HepG2 (cell line): ENCODE data around the gene LIN7A. TPM values are rescaled to one million over a fixed set of nuclear protein-coding genes. Genes with fewer than 3 reads are reported as not detected.

ENCODE experiments used
- CBX5 ChIP-seq: sonication (generic); formaldehyde crosslinking; IDR thresholded peaks from 2 replicates; pipeline ENCODE4 v1.4.0; 2020; ENCODE audit warnings: missing genetic modification reagents, borderline replicate concordance
- CEBPB ChIP-seq: IDR thresholded peaks from 2 replicates; pipeline ENCODE4 v1.6.1; 2011; ENCODE audit warnings: low read depth, low read length, improper control_type of control experiment, borderline replicate concordance
- GTF2F1 ChIP-seq: fragments of 150-350 bp; IDR thresholded peaks from 2 replicates; pipeline ENCODE4 v1.6.1; 2014; ENCODE audit warnings: low read length
- HINFP ChIP-seq: sonication (generic); formaldehyde crosslinking; IDR thresholded peaks from 2 replicates; pipeline ENCODE4 v1.4.0; 2020; ENCODE audit warnings: low read depth, mild to moderate bottlenecking, missing genetic modification reagents
- HMG20B ChIP-seq: conservative IDR thresholded peaks from 2 replicates; pipeline ENCODE4 v1.6.1; 2016; ENCODE audit warnings: missing genetic modification reagents, missing compliant biosample characterization
- JUND ChIP-seq: sonication (generic); formaldehyde crosslinking; IDR thresholded peaks from 2 replicates; pipeline ENCODE4 v1.8.0; 2022; ENCODE audit warnings: mild to moderate bottlenecking, missing genetic modification reagents
- KDM3A ChIP-seq: IDR thresholded peaks from 2 replicates; pipeline ENCODE4 v1.6.1; 2018; ENCODE audit warnings: low read depth, missing compliant biosample characterization
- KDM6A ChIP-seq: IDR thresholded peaks from 2 replicates; pipeline ENCODE4 v1.6.1; 2016; ENCODE audit warnings: low read depth
- MED8 ChIP-seq: sonication (generic); formaldehyde crosslinking; IDR thresholded peaks from 2 replicates; pipeline ENCODE4 v1.8.1; 2023; ENCODE audit warnings: mild to moderate bottlenecking, missing genetic modification reagents; ENCODE audit not compliant: insufficient replicate concordance
- MXD1 ChIP-seq: sonication (generic); formaldehyde crosslinking; IDR thresholded peaks from 2 replicates; pipeline ENCODE4 v1.4.0; 2020; ENCODE audit warnings: mild to moderate bottlenecking, missing genetic modification reagents
- NCOA1 ChIP-seq: sonication (generic); formaldehyde crosslinking; IDR thresholded peaks from 2 replicates; pipeline ENCODE4 v1.9.0; 2021; ENCODE audit warnings: missing genetic modification reagents
- SRSF4 ChIP-seq: fragments of 200-400 bp; formaldehyde crosslinking; IDR thresholded peaks from one replicate; pipeline ENCODE4 v1.6.1; 2018; ENCODE audit warnings: mild to moderate bottlenecking, low read depth, low read length, moderate library complexity; ENCODE audit not compliant: poor library complexity, severe bottlenecking
- TFAP4 ChIP-seq: sonication (generic); IDR thresholded peaks from 2 replicates; pipeline ENCODE4 v1.6.1; 2016; ENCODE audit warnings: low read depth, borderline replicate concordance
- TP53 ChIP-seq: sonication (generic); formaldehyde crosslinking; conservative IDR thresholded peaks from 2 replicates; pipeline ENCODE4 v1.4.0; 2020; ENCODE audit warnings: missing genetic modification reagents
- ZBTB38 ChIP-seq: sonication (generic); formaldehyde crosslinking; IDR thresholded peaks from 2 replicates; pipeline ENCODE4 v1.5.1; 2020; ENCODE audit warnings: mild to moderate bottlenecking, missing genetic modification reagents
- ZNF451 ChIP-seq: sonication (generic); formaldehyde crosslinking; IDR thresholded peaks from 2 replicates; pipeline ENCODE4 v1.5.0; 2020; ENCODE audit warnings: mild to moderate bottlenecking, missing genetic modification reagents
- ZNF558 ChIP-seq: sonication (generic); formaldehyde crosslinking; IDR thresholded peaks from 2 replicates; pipeline ENCODE4 v1.9.0; 2022; ENCODE audit warnings: mild to moderate bottlenecking, missing genetic modification reagents, borderline replicate concordance
- ZNF737 ChIP-seq: sonication (generic); formaldehyde crosslinking; IDR thresholded peaks from 2 replicates; pipeline ENCODE4 v1.5.0; 2020; ENCODE audit warnings: missing genetic modification reagents, mild to moderate bottlenecking, borderline replicate concordance
- polyA plus RNA-seq, 8 experiments: library from polyadenylated mRNA; depleted of rRNA in 3 of 8; stranded (reverse) in 7 of 8; unstranded in 1 of 8; fragments of >200 nt; fragmentation: Illumina TruSeq in 4 of 8; extraction: Trizol in 4 of 8; gene quantifications; 2 replicates each; pipeline versions ENCODE4 v1.2.1 to v1.2.3, GENCODE V29; 2011 to 2016; ENCODE audit warnings: low read depth in 4 of 8, missing spikeins in 1 of 8, mixed read lengths in 1 of 8; ENCODE audit not compliant: insufficient read depth in 1 of 8
- total RNA-seq, 5 experiments: library from RNA; depleted of rRNA; stranded (reverse); fragments of >200 nt; fragmentation: Illumina TruSeq; extraction: Trizol; gene quantifications; 2 replicates each; pipeline ENCODE4 v1.2.3, GENCODE V29; 2016; ENCODE audit warnings: low read depth in 1 of 5
- TF ChIP-seq, protein P1 (sequence below): sonication (generic); formaldehyde crosslinking; conservative IDR thresholded peaks from 2 replicates; pipeline ENCODE4 v1.8.1; 2023; ENCODE audit warnings: missing genetic modification reagents
- TF ChIP-seq, protein P2 (sequence below): sonication (generic); formaldehyde crosslinking; IDR thresholded peaks from 2 replicates; pipeline ENCODE4 v1.4.0; 2020; ENCODE audit warnings: missing genetic modification reagents, borderline replicate concordance
- TF ChIP-seq, protein P3 (sequence below): sonication (generic); formaldehyde crosslinking; IDR thresholded peaks from 2 replicates; pipeline ENCODE4 v1.5.0; 2020; ENCODE audit warnings: mild to moderate bottlenecking, low read depth, missing genetic modification reagents, borderline replicate concordance
- TF ChIP-seq, protein P4 (sequence below): sonication (generic); formaldehyde crosslinking; IDR thresholded peaks from 2 replicates; pipeline ENCODE4 v1.8.0; 2023; ENCODE audit warnings: mild to moderate bottlenecking, missing genetic modification reagents

LIN7A gene
- total and polyA plus RNA-seq, 2 of the 13 experiments (the other 11 are each of a cell fraction or from before 2014, with no cell fraction given), result 18.5 to 19.2 TPM

DNA sequence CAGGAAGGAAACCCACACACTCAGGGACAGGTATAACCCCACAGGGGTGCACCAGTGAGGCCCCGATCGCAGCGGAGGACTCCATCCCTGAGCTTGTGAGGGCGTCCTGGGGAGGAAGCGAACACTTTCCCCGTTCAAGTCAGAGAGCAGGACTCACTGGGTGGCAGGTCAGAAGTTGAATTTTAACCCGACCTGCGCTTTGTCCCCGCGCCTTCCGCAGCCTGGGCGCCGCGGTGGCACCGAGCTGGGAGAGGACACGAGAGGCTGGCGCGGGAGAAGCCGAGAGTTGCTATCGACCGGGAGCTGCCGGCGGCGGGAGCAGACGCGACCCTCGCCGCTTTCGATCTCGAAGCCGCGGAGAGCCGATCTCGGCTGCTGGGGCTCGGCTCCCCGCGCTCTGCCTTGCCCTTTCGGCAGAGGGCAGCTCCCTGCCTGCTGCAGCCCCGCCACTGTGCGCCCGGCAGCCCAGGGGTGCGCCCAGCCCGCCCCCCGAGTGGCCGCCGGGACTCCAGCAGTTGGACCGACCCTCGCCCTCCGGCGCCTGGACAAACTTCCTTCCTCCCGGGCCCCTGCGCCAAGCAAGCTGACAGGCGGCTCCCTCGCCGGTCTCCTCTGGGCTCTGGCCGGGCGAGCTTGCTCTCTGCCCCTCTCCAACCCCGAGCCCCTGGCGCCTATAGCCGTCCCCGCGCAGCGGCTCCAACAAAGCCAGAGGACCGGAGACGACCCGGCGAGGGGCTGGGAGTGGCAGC, 918 bp downstream of the LIN7A start (continued):
- TF ChIP-seq MXD1 (CRISPR knock-in tag) (0 out of 2 replicates have a peak, but pooled peaks have one; percentile 12), TFAP4 (no peak), HMG20B (CRISPR knock-in tag) (no peak), KDM6A (CRISPR knock-in tag) (no peak; the same call in 1 of the 2 replicates), TP53 (CRISPR knock-in tag) (no peak), GTF2F1 (peak; percentile 73; the same call in 1 of the 2 replicates), ZNF737 (0 out of 2 replicates have a peak, but pooled peaks have one; percentile 54), CBX5 (CRISPR knock-in tag) (peak; percentile 51; the same call in 1 of the 2 replicates), NCOA1 (peak; percentile 76), JUND (no peak), ZNF451 (peak; percentile 6; the same call in 1 of the 2 replicates), SRSF4 (no peak), ZNF558 (CRISPR knock-in tag) (no peak), KDM3A (CRISPR knock-in tag) (peak; percentile 87; the same call in 1 of the 2 replicates), MED8 (CRISPR knock-in tag) (no peak), HINFP (0 out of 2 replicates have a peak, but pooled peaks have one; percentile 41), ZBTB38 (CRISPR knock-in tag) (peak; percentile 59; the same call in 1 of the 2 replicates), CEBPB (no peak)
- TF ChIP-seq, protein P1, sequence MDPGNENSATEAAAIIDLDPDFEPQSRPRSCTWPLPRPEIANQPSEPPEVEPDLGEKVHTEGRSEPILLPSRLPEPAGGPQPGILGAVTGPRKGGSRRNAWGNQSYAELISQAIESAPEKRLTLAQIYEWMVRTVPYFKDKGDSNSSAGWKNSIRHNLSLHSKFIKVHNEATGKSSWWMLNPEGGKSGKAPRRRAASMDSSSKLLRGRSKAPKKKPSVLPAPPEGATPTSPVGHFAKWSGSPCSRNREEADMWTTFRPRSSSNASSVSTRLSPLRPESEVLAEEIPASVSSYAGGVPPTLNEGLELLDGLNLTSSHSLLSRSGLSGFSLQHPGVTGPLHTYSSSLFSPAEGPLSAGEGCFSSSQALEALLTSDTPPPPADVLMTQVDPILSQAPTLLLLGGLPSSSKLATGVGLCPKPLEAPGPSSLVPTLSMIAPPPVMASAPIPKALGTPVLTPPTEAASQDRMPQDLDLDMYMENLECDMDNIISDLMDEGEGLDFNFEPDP (CRISPR knock-in tag), result 0 out of 2 replicates have a peak, but pooled peaks have one; percentile 92
- TF ChIP-seq, protein P2, sequence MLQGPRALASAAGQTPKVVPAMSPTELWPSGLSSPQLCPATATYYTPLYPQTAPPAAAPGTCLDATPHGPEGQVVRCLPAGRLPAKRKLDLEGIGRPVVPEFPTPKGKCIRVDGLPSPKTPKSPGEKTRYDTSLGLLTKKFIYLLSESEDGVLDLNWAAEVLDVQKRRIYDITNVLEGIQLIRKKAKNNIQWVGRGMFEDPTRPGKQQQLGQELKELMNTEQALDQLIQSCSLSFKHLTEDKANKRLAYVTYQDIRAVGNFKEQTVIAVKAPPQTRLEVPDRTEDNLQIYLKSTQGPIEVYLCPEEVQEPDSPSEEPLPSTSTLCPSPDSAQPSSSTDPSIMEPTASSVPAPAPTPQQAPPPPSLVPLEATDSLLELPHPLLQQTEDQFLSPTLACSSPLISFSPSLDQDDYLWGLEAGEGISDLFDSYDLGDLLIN (CRISPR knock-in tag), result peak; percentile 31; the same call in 1 of the 2 replicates
- TF ChIP-seq, protein P3, sequence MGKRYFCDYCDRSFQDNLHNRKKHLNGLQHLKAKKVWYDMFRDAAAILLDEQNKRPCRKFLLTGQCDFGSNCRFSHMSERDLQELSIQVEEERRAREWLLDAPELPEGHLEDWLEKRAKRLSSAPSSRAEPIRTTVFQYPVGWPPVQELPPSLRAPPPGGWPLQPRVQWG (CRISPR knock-in tag), result no peak
- TF ChIP-seq, protein P4, sequence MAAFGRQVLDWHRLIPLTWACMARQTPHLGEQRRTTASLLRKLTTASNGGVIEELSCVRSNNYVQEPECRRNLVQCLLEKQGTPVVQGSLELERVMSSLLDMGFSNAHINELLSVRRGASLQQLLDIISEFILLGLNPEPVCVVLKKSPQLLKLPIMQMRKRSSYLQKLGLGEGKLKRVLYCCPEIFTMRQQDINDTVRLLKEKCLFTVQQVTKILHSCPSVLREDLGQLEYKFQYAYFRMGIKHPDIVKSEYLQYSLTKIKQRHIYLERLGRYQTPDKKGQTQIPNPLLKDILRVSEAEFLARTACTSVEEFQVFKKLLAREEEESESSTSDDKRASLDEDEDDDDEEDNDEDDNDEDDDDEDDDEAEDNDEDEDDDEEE (CRISPR knock-in tag), result no peak
